ENCODE measurements around the gene NDUFA1.
"Not testable (repeated sequence)": the region's sequence is repeated elsewhere in the genome, so short reads cannot be mapped to it uniquely, and the experiment has no call there.

Gene NDUFA1

DNA sequence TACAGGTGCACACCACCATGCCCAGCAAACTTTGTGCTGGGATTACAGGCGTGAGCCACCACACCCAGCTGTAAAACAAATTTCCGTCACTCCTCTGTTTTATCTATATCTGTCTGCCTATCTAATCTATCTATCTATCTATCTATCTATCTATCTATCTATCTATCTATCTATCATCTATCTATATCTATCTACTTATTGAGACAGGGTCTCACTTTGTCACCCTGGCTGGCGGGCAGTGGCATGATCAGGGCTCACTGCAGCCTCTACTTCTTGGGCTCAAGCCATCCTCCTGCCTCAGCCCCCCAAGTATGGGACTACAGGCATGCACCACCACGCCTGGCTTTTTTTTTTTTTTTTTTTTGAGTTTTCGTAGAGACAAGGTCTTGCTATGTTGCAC is 44.7 kb downstream of the NDUFA1 start:
- no peak for DNase-seq

DNA sequence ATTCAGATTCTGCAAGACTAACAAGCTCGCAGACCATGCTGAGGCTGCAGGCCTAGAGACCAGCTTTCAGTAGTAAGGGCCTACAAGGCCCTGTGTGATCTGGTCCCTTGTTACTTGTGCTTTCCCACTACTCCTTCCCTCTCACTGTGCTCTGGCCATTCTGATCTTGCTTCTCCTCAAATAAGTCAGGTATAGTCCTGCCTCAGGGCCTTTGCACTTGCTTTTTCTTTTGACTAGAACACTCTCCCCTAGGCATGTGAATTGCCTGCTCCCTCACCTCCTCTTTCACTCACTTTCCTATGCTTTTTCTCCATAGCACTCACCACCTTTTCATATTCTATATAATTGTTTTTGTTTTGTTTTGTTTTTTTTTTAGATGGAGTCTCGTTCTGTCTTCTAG is 46.2 kb downstream of the NDUFA1 start:
- no peak for DNase-seq

DNA sequence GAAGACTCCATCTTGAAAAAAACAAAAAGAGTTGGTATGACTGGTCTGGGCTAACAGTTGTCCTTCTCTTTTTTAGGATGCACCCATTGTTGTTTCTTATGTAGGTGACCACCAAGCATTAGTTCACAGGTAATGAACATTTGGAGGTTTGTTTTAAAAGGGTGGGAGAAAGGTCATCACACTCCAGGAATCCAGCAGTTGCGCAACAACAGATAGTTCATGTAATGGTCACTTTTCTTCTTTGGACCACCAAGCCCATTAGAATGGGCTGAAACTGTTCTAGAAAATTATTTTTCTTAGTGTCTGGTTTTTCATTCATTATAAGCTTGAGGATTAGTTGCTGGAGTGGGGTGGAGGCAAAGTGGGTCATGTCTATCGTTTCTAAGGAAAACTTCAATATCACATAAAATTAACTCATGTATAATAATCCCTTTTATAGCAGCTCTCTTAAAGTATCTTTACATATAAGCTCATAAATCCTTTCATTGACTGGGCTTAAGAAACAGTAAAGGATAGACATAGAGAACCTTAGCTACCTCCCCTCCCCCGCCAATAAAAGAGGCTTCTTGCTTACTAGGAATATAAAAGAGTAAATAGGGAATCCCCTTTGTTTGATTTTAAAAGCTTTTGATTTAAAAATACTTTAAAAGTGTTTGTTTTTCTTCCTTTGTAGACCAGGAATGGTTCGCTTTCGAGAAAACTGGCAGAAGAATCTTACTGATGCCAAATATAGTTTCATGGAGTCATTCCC is 48.4 kb downstream of the NDUFA1 start:
- no peak for DNase-seq

DNA sequence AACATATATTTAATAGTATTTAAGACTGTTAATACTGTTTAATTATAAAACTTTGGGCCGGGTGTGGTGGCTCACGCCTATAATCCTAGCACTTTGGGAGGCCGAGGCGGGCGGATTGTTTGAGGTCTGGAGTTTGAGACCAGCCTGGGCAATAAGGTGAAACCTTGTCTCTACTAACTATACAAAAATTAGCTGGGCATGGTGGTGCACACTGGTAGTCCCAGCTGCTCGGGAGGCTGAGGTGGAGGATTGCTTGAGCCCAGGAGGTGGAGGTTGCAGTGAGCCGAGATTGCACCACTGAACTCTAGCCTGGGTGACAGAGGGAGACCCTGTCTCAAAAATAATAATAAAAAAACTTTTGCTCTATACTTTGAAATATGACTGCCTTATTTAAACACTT is 50.8 kb downstream of the NDUFA1 start:
- not testable (repeated sequence) for DNase-seq
